Upper lobe of left lung (tissue), 4 donors: ENCODE measurements around the gene SERPINB3.

Source experiments
- CTCF ChIP-seq, 6 experiments: fragments of 450-650 bp in 4 of 6; fragments of 200-600 bp in 2 of 6; sonication (generic) in 2 of 6; IDR thresholded peaks; one replicate each; pipeline ENCODE4 v1.5.1; 2016 to 2019; ENCODE audit warnings: antibody characterized with exemption in 6 of 6
- EP300 ChIP-seq, 4 donors: sonication (generic); formaldehyde crosslinking; IDR thresholded peaks; one replicate each; pipeline ENCODE4 v1.5.1; 2017; ENCODE audit warnings: antibody characterized with exemption in 4 of 4, control low read depth in 2 of 4
- POLR2AphosphoS5 ChIP-seq, 2 donors: sonication (generic); formaldehyde crosslinking; IDR thresholded peaks; one replicate each; pipeline ENCODE4 v1.5.1; 2017; ENCODE audit warnings: antibody characterized with exemption in 2 of 2

DNA sequence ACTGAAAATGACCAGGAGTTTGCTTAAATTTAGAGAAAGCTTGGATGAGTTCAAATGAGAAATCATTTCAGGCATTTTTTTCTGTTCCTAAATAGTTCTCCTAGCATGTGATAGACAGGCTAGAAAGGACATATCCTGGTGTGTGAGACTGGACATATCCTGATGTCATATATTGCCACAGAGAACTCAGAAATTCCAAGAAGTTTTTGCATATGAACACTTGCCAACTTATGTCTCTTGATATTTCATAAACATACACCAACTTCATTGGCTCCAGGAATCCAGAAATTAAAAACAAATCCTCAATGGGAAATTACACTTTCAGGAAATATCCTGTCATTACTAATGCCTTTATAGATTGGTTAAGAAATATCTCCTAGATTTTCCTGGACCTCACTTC is 14.8 kb downstream of the SERPINB3 start:
- TF ChIP-seq EP300 (IDR thresholded peaks at IDR 0.05) (no peak), POLR2AphosphoS5 (IDR thresholded peaks at IDR 0.05) (no peak), CTCF (IDR thresholded peaks at IDR 0.05) (no peak)
